GM12801 (cell line): ENCODE results near the gene TANGO6.

Experiments
- CTCF ChIP-seq: IDR thresholded peaks from one replicate; pipeline ENCODE4 v1.5.1; 2011; ENCODE audit warnings: control low read depth; ENCODE audit not compliant: insufficient read length; ENCODE audit errors: extremely low read depth

TANGO6 gene

GRCh38 chr16:69115837-69116236 is 272.5 kb downstream of the TANGO6 start:
- no peak for TF ChIP-seq CTCF

GRCh38 chr16:69116256-69116875 is 273.0 kb downstream of the TANGO6 start:
- TF ChIP-seq CTCF = no peak

- TF ChIP-seq CTCF = no peak
Observed at GRCh38 chr16:69116906-69117305, 273.6 kb downstream of the TANGO6 start.

- no peak for TF ChIP-seq CTCF
Observed at GRCh38 chr16:69118468-69118867, 275.1 kb downstream of the TANGO6 start.

- TF ChIP-seq CTCF = no peak
Observed at GRCh38 chr16:69118994-69119393, 275.7 kb downstream of the TANGO6 start.

- TF ChIP-seq CTCF = no peak
Observed at GRCh38 chr16:69119536-69119935, 276.2 kb downstream of the TANGO6 start.

GRCh38 chr16:69120096-69120664 is 276.8 kb downstream of the TANGO6 start:
- TF ChIP-seq CTCF = no peak
